Stimulated activated naive CD4-positive, alpha-beta T cell treated with Interleukin-2 at 50 U/mL for 16 hours (primary cell): Measurements from ENCODE around the gene GXYLT2.
A peak's percentile ranks its signal among the peaks of the same experiment; 100 is the strongest.

Experiments
- DNase-seq: peaks from one replicate; lab custom pipeline; 2025; lab: John Stamatoyannopoulos, UW

Gene GXYLT2

GRCh38 chr3:72887705-72888545 is at the start of gene GXYLT2:
Gene GXYLT2 (plus strand): TSS chr3:72888046. CDS start chr3:72888234, 188 bp downstream.
- DNase-seq, result peak; percentile 1

DNA sequence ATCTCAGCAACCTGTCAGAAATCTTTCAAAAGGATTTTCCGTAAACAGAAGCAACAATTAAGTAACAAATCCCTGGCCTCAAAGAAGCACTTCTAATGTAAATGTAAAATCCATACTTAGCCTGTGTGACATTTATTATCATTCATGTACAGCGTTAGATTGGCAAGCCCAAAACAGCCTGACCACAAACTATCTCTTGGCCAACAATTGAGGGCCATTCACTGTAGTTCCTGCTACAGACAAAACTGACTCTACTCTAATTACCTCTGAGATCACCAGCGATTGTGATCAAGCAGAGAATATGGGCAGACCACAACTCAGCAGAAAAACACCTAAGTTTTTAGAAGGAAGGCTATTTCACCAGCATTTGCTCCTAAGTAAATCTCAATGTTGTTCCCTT is 48.8 kb upstream of the GXYLT2 start:
- DNase-seq, result no peak

- no peak for DNase-seq
Measured at GRCh38 chr3:72844436-72844993, 43.3 kb upstream of the GXYLT2 start.

- no peak for DNase-seq
Measured at GRCh38 chr3:72846166-72846565, 41.7 kb upstream of the GXYLT2 start.

DNA sequence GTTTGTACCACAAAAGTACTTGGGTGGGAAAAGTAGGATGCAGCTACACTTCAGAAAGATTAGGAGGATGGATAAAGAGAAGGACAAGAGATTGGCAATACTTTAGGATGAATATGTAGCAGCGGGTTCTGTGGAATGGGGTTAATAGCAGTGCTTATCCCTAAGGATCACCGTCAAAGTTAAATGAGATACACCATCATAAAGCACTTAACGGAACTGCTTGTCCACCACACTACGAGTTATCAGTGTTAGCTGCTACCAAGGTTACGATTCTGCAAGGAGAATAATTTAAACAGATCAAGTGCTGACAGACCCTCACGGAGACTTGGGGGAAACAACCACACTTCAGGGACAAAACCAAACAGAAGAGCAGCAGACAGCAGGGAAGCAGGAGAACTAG is 40.6 kb upstream of the GXYLT2 start:
- no peak for DNase-seq

DNA sequence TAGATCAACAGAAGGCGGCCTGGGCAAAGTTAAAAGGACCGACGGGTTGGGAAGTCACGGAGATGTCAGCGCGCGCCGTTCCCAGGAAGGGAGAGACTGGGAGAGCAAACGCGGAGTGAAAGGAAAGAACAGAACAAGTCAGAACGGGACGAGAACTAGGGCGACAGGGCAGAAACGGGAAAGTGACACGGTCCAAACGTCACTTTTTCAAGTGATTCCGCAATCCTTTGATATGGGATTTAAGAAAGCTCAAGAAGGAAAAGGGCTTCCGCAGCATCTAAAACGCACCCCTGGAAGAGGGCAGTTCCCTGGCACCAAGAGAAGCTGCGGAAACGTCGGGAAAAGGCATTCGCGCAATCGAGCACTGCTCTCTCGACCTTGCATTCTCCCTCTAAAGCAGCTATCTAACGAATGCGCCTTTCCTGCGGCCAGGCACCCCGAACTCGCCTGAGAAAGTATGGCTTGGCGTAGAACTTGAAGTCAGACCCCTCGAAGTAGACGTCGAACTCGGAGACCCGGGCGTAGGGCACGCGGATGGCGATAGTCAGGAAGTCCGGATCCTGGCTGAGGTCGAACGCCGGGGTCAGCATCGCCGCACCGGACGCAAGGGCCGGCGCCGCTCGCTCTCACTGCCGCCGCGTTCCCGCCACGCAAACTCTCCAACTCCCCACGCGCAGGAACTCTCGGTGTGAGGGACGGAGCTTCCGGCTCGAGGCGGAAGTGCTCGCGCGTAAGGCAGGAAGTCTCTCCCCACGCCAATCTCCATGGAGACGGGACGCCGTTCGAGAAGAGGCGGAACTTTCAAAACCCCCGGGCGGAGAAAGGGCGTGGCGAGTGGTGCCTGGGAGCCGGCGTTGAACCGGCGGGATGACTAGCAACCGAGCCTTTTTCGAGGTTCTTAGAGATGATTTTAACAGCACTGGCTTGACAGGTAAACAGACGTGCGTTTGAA is 39.8 kb upstream of the GXYLT2 start, which contains the start of gene SHQ1:
Gene SHQ1 (minus strand): TSS at position 695 of the 952 bp plus-strand sequence. CDS start 105 bp downstream, at position 590.
- DNase-seq, result peak; percentile 95

GRCh38 chr3:72848703-72849081 is 39.2 kb upstream of the GXYLT2 start:
- DNase-seq, result peak; percentile 33

DNA sequence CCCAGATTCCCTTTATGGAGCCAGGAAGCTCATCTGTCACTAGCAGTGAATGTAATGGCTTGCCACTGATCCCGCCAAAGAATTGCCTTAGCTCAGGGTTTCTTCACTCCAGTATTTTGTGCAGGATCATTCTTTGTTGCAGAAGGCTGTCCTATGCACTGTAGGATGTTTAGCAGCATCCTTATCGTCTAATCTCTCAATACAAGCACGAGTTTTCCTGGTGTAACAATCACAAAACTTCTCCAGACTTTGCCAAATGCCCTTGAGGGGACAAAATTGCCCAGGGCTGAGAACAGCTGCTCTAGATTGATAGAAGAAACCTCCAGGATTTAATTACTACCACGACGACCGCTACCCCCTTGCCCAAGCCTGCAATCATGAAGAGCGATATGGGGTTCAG is 32.8 kb upstream of the GXYLT2 start:
- DNase-seq, result no peak

DNA sequence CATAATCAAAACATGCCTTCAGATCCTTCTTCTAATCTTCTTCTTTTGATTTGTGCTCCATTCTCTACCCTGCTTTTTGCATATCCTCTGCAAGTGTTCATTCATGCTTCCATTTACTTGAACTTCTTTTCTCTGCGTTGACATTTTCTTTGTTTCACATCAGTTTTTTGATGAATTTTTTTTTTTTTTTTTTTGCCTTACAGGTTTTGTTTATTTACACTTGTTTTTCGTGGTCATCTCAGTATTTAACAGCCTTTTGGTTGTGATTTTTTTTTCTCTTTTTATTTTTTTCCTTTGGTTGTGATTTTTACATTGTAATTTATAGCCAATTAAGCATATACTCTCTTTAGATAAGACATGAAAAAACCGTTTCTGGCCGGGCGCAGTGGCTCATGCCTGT is 27.8 kb upstream of the GXYLT2 start:
- DNase-seq, result no peak

GRCh38 chr3:72860846-72861245 is 27.0 kb upstream of the GXYLT2 start:
- DNase-seq, result no peak

DNA sequence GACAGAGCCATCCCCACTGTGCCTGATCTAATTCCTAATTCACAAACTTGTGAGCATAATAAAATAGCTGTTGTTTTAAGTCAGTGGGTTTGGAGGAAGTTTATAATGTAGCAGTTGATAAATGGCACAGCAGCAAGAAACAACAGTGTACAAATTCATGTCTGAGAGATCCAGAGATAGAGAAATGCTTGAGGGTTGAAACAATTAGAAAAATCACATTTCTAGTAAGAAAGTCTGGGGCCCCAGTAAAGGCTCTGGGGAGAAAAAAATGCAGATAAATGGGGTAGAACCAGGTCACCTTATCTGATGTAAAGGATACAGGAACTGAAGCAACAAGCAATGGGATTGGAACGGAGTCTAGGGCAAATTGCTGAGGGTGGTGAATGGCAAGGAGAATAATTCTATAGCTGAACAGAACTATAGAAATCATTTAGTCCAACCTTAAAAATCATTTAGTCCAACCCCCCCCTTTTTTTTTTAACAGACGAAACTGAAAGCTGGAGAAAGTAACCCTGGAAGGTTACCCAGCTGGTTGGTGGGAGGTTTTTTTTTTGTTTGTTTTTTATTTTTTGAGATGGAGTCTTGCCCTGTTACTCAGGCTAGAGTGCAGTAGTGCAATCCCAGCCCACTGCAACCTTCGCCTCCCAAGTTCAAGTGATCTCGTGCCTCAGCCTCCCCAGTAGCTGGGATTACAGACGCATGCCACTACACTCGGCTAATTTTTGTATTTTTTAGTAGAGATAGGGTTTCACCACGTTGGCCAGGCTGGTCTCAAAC is 25.3 kb upstream of the GXYLT2 start:
- DNase-seq, result no peak

DNA sequence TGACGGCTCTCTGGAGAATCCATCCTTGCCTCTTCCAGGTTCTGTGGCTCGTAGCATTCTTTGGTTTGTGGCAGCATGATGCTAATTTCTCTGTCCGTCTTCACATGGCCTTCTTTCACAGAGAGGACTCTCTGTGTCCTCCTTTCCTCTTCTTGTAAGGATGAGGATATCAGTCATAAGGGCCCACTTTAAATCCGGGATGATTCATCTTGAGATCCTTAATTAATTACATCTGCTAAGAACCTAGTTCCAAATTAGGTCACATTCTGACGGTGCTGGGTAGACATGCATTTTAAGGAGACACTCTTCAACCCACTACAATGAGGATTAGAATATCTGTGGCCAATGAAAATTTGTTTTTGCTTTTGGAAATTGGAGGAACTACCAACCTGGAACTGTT is 15.7 kb upstream of the GXYLT2 start:
- no peak for DNase-seq

GRCh38 chr3:72887343-72887704 is 522 bp upstream of the GXYLT2 start:
- DNase-seq, result no peak

GRCh38 chr3:72888546-72889309 is 882 bp downstream of the GXYLT2 start:
- DNase-seq, result no peak

DNA sequence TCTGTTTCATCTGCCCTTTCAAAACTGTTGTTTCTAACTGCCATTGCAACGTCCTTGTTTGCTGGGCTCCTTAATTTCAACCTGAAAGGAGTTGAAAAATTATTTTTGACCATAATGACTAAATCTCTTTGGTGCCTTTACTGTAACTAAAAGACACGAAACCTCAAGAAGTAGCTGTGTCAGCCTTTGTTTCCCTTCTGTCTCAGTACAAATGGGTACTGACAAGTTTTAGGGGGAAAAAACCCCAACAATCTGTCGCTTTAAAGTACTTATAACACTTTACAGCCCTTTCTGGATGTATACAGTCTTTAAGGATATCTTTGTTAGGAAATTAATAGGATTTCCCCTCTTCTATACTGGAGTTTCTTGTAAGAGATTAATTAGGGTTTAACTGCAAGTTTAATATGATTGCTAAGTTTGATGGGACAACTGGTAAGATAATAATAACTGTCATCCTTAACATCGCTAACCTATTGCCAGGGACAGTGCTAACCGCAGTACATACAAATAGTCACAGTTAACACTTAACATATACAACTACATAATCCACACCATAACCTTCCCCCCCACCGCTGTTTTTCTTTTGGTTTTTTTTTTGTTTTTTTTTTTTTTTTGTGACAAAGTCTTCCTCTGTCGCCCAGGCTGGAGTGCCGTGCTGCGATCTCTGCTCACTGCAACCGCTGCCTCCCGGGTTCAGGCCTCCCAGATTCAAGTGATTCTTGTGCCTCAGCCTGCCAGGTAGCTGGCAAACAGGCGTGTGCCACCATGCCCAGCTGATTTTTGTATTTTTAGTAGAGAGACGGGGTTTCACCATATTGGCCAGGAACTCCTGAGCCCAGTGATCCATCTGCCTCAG is 1.7 kb downstream of the GXYLT2 start:
- DNase-seq, result no peak

GRCh38 chr3:72890166-72890925 is 2.5 kb downstream of the GXYLT2 start:
- no peak for DNase-seq

- no peak for DNase-seq
Measured at GRCh38 chr3:72891053-72891855, 3.4 kb downstream of the GXYLT2 start.

DNA sequence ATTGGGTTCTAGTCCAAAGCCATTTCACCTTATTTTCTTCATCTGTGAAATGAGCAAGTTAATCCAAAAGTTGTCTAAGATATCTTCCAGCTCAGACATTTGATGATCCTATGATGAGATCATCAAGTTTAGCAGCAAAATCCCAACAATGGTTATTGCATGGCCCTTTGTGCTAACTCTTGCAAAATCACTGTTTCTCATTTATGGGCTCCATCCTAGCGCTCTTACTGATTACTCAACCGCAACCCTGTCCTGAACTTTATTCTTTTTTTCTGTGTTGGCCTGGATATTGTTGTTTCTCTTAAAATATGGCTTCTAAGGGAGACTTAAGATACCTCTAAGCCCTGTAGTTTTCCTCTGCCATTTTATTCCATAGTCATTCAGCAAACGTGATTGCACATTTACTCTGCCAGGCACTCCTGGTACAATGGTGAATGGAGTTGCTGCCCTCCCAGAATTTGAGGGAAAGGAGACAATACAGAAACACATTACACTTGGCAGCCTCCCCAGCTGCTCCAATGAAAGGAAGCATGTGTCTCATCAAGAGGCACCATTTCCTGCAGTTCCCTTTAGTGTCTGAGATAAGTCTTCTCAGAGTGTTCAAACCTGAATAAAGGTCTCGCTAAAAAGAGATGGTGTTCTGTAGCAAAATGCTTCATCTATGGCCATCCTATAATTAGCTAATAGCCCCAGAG is 4.4 kb downstream of the GXYLT2 start:
- DNase-seq, result no peak
